ENCODE measurements around the gene PALB2. TPM values are rescaled to one million over a fixed set of nuclear protein-coding genes. Genes with fewer than 3 reads are reported as not detected.

PALB2 gene
- total and polyA plus RNA-seq, 2 of the 13 experiments (the other 11 are each of a cell fraction or from before 2014, with no cell fraction given) = 12.1 to 40.9 TPM

GRCh38 chr16:23595951-23596720 lies 45.0 kb downstream of the PALB2 start, which contains the start of gene NDUFAB1 (continued):
- TF ChIP-seq, protein P1, sequence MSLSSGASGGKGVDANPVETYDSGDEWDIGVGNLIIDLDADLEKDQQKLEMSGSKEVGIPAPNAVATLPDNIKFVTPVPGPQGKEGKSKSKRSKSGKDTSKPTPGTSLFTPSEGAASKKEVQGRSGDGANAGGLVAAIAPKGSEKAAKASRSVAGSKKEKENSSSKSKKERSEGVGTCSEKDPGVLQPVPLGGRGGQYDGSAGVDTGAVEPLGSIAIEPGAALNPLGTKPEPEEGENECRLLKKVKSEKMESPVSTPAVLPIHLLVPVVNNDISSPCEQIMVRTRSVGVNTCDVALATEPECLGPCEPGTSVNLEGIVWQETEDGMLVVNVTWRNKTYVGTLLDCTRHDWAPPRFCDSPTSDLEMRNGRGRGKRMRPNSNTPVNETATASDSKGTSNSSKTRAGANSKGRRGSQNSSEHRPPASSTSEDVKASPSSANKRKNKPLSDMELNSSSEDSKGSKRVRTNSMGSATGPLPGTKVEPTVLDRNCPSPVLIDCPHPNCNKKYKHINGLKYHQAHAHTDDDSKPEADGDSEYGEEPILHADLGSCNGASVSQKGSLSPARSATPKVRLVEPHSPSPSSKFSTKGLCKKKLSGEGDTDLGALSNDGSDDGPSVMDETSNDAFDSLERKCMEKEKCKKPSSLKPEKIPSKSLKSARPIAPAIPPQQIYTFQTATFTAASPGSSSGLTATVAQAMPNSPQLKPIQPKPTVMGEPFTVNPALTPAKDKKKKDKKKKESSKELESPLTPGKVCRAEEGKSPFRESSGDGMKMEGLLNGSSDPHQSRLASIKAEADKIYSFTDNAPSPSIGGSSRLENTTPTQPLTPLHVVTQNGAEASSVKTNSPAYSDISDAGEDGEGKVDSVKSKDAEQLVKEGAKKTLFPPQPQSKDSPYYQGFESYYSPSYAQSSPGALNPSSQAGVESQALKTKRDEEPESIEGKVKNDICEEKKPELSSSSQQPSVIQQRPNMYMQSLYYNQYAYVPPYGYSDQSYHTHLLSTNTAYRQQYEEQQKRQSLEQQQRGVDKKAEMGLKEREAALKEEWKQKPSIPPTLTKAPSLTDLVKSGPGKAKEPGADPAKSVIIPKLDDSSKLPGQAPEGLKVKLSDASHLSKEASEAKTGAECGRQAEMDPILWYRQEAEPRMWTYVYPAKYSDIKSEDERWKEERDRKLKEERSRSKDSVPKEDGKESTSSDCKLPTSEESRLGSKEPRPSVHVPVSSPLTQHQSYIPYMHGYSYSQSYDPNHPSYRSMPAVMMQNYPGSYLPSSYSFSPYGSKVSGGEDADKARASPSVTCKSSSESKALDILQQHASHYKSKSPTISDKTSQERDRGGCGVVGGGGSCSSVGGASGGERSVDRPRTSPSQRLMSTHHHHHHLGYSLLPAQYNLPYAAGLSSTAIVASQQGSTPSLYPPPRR (CRISPR knock-in tag; IDR thresholded peaks at IDR 0.05; ENCODE audit: borderline replicate concordance) = peak; percentile 25
- TF ChIP-seq ZNF468 (CRISPR knock-in tag; IDR thresholded peaks at IDR 0.05) = peak; percentile 78; the same call in 1 of the 2 replicates
- peak; percentile 86 for TF ChIP-seq WIZ (CRISPR knock-in tag; IDR thresholded peaks at IDR 0.05)
- no peak for TF ChIP-seq MED8 (CRISPR knock-in tag; IDR thresholded peaks at IDR 0.05; ENCODE audit: insufficient replicate concordance)
- no peak for TF ChIP-seq PRPF4 (IDR thresholded peaks at IDR 0.05; ENCODE audit: low read depth, low read length, poor library complexity, severe bottlenecking)
- peak; percentile 95 for TF ChIP-seq PAX8 (CRISPR knock-in tag; IDR thresholded peaks at IDR 0.05; ENCODE audit: borderline replicate concordance)
- TF ChIP-seq MXD4 (CRISPR knock-in tag; IDR thresholded peaks at IDR 0.05) = peak; percentile 98
- TF ChIP-seq HOXA7 (CRISPR knock-in tag; IDR thresholded peaks at IDR 0.05) = no peak
- no peak for TF ChIP-seq SCMH1 (CRISPR knock-in tag; IDR thresholded peaks at IDR 0.05; ENCODE audit: borderline replicate concordance)
- TF ChIP-seq ZXDC (CRISPR knock-in tag; IDR thresholded peaks at IDR 0.05) = peak; percentile 85; the same call in 1 of the 2 replicates
- peak; percentile 84 for TF ChIP-seq KLF6 (CRISPR knock-in tag; IDR thresholded peaks at IDR 0.05)
- TF ChIP-seq DDIT3 (CRISPR knock-in tag; IDR thresholded peaks at IDR 0.05) = no peak
- peak; percentile 88; the same call in 1 of the 2 replicates for TF ChIP-seq ZNF792 (CRISPR knock-in tag; IDR thresholded peaks at IDR 0.05)
- TF ChIP-seq, protein P2, sequence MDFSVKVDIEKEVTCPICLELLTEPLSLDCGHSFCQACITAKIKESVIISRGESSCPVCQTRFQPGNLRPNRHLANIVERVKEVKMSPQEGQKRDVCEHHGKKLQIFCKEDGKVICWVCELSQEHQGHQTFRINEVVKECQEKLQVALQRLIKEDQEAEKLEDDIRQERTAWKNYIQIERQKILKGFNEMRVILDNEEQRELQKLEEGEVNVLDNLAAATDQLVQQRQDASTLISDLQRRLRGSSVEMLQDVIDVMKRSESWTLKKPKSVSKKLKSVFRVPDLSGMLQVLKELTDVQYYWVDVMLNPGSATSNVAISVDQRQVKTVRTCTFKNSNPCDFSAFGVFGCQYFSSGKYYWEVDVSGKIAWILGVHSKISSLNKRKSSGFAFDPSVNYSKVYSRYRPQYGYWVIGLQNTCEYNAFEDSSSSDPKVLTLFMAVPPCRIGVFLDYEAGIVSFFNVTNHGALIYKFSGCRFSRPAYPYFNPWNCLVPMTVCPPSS (IDR thresholded peaks at IDR 0.05) = no peak
- TF ChIP-seq RORA (CRISPR knock-in tag; IDR thresholded peaks at IDR 0.05) = no peak
- TF ChIP-seq ZNF598 (CRISPR knock-in tag; IDR thresholded peaks at IDR 0.05; ENCODE audit: borderline replicate concordance) = peak; percentile 58; the same call in 1 of the 2 replicates
- no peak for TF ChIP-seq NR2F6 (IDR thresholded peaks at IDR 0.05)
- TF ChIP-seq NR2F6 (CRISPR knock-in tag; IDR thresholded peaks at IDR 0.05) = peak; percentile 60; the same call in 1 of the 2 replicates
- TF ChIP-seq ZKSCAN8 (CRISPR knock-in tag; IDR thresholded peaks at IDR 0.05; ENCODE audit: borderline replicate concordance) = peak; percentile 76; the same call in 1 of the 2 replicates
- TF ChIP-seq EP300 (IDR thresholded peaks at IDR 0.05; ENCODE audit: low read depth in 2 of 2, low read length in 2 of 2) = peak in 1 of 2 experiments; percentile 58; a peak in 1 of 4 replicates
- peak; percentile 69; the same call in 1 of the 2 replicates for TF ChIP-seq EP300 (CRISPR knock-in tag; IDR thresholded peaks at IDR 0.05; ENCODE audit: borderline replicate concordance)

Data from HepG2 (cell line).